Trophoblast cell (in vitro differentiated cells and primary cell): ENCODE results near the gene CNIH1.

ENCODE experiments used
- DNase-seq, 2 donors: peaks; one replicate each; pipeline ENCODE4 v3.0.0-alpha.2; 2016
- H2AFZ ChIP-seq: 2 replicates; pipeline ENCODE4 v1.6.1; 2013; ENCODE audit warnings: low read length, moderate library complexity, mild to moderate bottlenecking; ENCODE audit not compliant: insufficient read depth, poor library complexity
- H2AK5ac ChIP-seq: 2 replicates; pipeline ENCODE4 v1.6.1; 2013; ENCODE audit warnings: mild to moderate bottlenecking, low read length
- H2BK120ac ChIP-seq: 2 replicates; pipeline ENCODE4 v1.6.1; 2013; ENCODE audit warnings: low read length, mild to moderate bottlenecking, moderate library complexity; ENCODE audit not compliant: insufficient read depth, poor library complexity
- H2BK12ac ChIP-seq: 2 replicates; pipeline ENCODE4 v1.6.1; 2013; ENCODE audit warnings: mild to moderate bottlenecking, low read length, moderate library complexity
- H2BK5ac ChIP-seq: 2 replicates; pipeline ENCODE4 v1.6.1; 2013; ENCODE audit warnings: low read length, low read depth, moderate library complexity, mild to moderate bottlenecking; ENCODE audit not compliant: poor library complexity
- H3K14ac ChIP-seq: 2 replicates; pipeline ENCODE4 v1.6.1; 2013; ENCODE audit warnings: mild to moderate bottlenecking, low read length
- H3K18ac ChIP-seq: 2 replicates; pipeline ENCODE4 v1.6.1; 2013; ENCODE audit warnings: mild to moderate bottlenecking, low read length
- H3K23ac ChIP-seq: 2 replicates; pipeline ENCODE4 v1.6.1; 2013; ENCODE audit warnings: low read length
- H3K27ac ChIP-seq: 2 replicates; pipeline ENCODE4 v1.5.1; 2013; ENCODE audit warnings: low read depth, mild to moderate bottlenecking, inconsistent platforms, low read length, moderate library complexity
- H3K27me3 ChIP-seq: 2 replicates; pipeline ENCODE4 v1.6.1; 2013; ENCODE audit warnings: inconsistent platforms, mild to moderate bottlenecking, low read length, moderate library complexity; ENCODE audit not compliant: insufficient read depth
- H3K36me3 ChIP-seq, 2 experiments: 1 replicate in 1 of 2; 2 replicates in 1 of 2; pipeline ENCODE4 v1.6.1; 2013; ENCODE audit warnings: low read length in 2 of 2, mild to moderate bottlenecking in 2 of 2, moderate library complexity in 1 of 2; ENCODE audit not compliant: insufficient read depth in 2 of 2, control insufficient read depth in 1 of 2
- H3K4ac ChIP-seq: 2 replicates; pipeline ENCODE4 v1.6.1; 2013; ENCODE audit warnings: low read depth, mild to moderate bottlenecking, low read length, moderate library complexity
- H3K4me1 ChIP-seq, 2 experiments: 1 replicate in 1 of 2; 2 replicates in 1 of 2; pipeline ENCODE4 v1.6.1; 2013; ENCODE audit warnings: low read length in 2 of 2, mild to moderate bottlenecking in 2 of 2, moderate library complexity in 1 of 2; ENCODE audit not compliant: insufficient read depth in 2 of 2, control insufficient read depth in 1 of 2
- H3K4me2 ChIP-seq: 2 replicates; pipeline ENCODE4 v1.6.1; 2013; ENCODE audit warnings: inconsistent platforms, mild to moderate bottlenecking, low read length, moderate library complexity
- H3K4me3 ChIP-seq: 2 replicates; pipeline ENCODE4 v1.5.1; 2013; ENCODE audit warnings: mild to moderate bottlenecking, low read depth, low read length, inconsistent platforms
- H3K79me1 ChIP-seq: one replicate; pipeline ENCODE4 v1.6.1; 2013; ENCODE audit warnings: low read length
- H3K79me2 ChIP-seq: 2 replicates; pipeline ENCODE4 v1.6.1; 2013; ENCODE audit warnings: low read length, mild to moderate bottlenecking; ENCODE audit not compliant: control insufficient read depth, insufficient read depth, poor library complexity
- H3K9ac ChIP-seq: 2 replicates; pipeline ENCODE4 v1.6.1; 2013; ENCODE audit warnings: mild to moderate bottlenecking, low read length
- H3K9me3 ChIP-seq: 2 replicates; pipeline ENCODE4 v1.6.1; 2013; ENCODE audit warnings: low read depth, mild to moderate bottlenecking, control low read depth, inconsistent platforms, low read length; ENCODE audit not compliant: insufficient read depth
- H4K12ac ChIP-seq: 2 replicates; pipeline ENCODE4 v1.6.1; 2013; ENCODE audit warnings: low read depth, mild to moderate bottlenecking, low read length, moderate library complexity
- H4K8ac ChIP-seq: 2 replicates; pipeline ENCODE4 v1.6.1; 2013; ENCODE audit warnings: low read depth, mild to moderate bottlenecking, low read length, moderate library complexity
- H4K91ac ChIP-seq: one replicate; pipeline ENCODE4 v1.6.1; 2013; ENCODE audit warnings: low read depth, mild to moderate bottlenecking, low read length, moderate library complexity
- WGBS: extraction: QIAGEN DNeasy Blood & Tissue Kit; methylation state at CpG from one replicate; pipeline ENCODE4 v1.1.7; 2013; ENCODE audit warnings: missing lambda C conversion rate; ENCODE audit not compliant: insufficient read length, insufficient coverage; ENCODE audit errors: extremely low coverage; 5-methylcytosine and 5-hydroxymethylcytosine counted together

Gene CNIH1

DNA sequence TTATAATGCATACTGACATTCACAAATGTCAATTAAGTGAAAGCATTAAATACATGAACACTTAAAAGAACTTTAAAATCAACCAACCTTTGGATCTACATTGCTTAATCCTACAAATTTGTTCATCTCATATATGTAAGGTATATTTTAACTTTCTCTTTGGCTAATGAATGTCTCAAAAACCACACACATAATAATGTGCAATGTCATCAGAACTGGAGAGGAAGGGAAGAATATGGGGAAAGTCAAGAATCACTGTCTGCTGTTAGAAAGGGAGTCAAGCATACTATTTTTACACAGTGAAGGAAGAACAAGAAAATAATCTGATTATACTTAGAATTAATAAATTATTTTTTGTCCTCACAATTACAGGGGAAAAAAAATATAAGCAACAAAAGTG lies 42.7 kb upstream of the CNIH1 start:
- Histone ChIP-seq H2AFZ (no peak overlapping the region), H3K4me2 (no peak overlapping the region), H3K4me1 (peaks cover 0 to 3% of the 10 kb centered on the region in 2 experiments), H2AK5ac (no peak overlapping the region), H2BK120ac (no peak overlapping the region), H3K27me3 (no peaks in the 10 kb centered on the region), H3K23ac (no peak overlapping the region), H3K14ac (no peak overlapping the region), H4K91ac (no peak overlapping the region), H2BK12ac (no peak overlapping the region), H3K18ac (no peak overlapping the region), H3K36me3 (peaks cover 0 to 1% of the 10 kb centered on the region in 2 experiments), H3K79me2 (peaks cover 5% of the 10 kb centered on the region), H3K9ac (no peak overlapping the region), H2BK5ac (no peak overlapping the region), H3K79me1 (peaks cover 9% of the 10 kb centered on the region), H3K27ac (no peak overlapping the region), H4K12ac (no peak overlapping the region), H3K4me3 (no peak overlapping the region), H3K4ac (no peak overlapping the region), H4K8ac (no peak overlapping the region), H3K9me3 (no peaks in the 10 kb centered on the region)
- no peak for DNase-seq

DNA sequence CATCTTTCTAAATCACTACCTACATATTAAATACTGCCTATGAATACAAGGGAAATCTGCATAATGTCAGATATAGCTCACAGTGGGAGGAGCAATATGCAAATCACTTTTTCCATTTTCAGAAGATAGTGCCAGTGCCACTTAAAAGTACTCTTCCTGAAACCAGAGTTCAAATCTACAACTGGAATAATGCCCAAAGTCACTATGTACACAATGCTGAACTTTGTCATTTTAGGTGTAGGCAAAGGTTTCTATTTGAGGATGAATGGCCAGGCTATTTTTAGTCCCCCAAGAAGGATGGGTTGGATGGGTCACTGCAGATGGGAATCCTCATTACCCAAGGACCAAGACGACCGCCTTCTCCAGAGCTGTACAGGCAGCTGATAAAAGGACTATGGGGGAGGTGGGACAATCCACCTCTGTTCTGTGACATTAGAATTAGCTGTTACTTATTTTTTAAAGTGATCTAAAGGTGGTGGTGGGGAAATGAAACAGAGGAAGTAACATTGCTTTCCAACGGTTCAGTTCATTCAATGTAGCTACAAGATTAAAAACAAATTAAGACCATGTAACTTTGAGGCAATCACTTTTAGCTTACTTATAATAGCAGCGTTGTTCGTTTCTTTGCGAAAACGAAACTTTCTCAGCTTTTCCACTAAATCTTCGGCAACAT lies 42.0 kb upstream of the CNIH1 start:
- H3K9ac ChIP-seq: no peak overlapping the region
- H3K79me1 ChIP-seq: peaks cover 3% of the 10 kb centered on the region
- no peak overlapping the region for H4K8ac ChIP-seq
- no peak overlapping the region for H3K23ac ChIP-seq
- H2AK5ac ChIP-seq: no peak overlapping the region
- WGBS: no CpG with 5 or more reads among the region's 8 CpGs
- no peak overlapping the region for H3K14ac ChIP-seq
- H4K12ac ChIP-seq: no peak overlapping the region
- no peak overlapping the region for H2BK12ac ChIP-seq
- no peak overlapping the region for H3K18ac ChIP-seq
- peaks cover 0 to 4% of the 10 kb centered on the region in 2 experiments for H3K36me3 ChIP-seq
- H3K4me3 ChIP-seq: no peak overlapping the region
- no peak overlapping the region for H3K4me2 ChIP-seq
- no peaks in the 10 kb centered on the region for H3K27me3 ChIP-seq
- no peak overlapping the region for H3K27ac ChIP-seq
- no peak for DNase-seq
- no peaks in the 10 kb centered on the region for H3K9me3 ChIP-seq
- no peak overlapping the region for H3K4ac ChIP-seq
- no peak overlapping the region for H4K91ac ChIP-seq
- peaks cover under 1% of the 10 kb centered on the region for H3K79me2 ChIP-seq
- H2BK5ac ChIP-seq: no peak overlapping the region
- H2BK120ac ChIP-seq: no peak overlapping the region
- H3K4me1 ChIP-seq: peaks cover 0 to 3% of the 10 kb centered on the region in 2 experiments
- no peak overlapping the region for H2AFZ ChIP-seq

GRCh38 chr14:54481695-54482094 lies 40.5 kb upstream of the CNIH1 start:
- H3K27ac ChIP-seq: no peak overlapping the region
- no peak overlapping the region for H2AFZ ChIP-seq
- H4K91ac ChIP-seq: no peak overlapping the region
- H3K4me1 ChIP-seq: no peaks in the 10 kb centered on the region
- H2AK5ac ChIP-seq: no peak overlapping the region
- no peak overlapping the region for H2BK5ac ChIP-seq
- no peak overlapping the region for H4K8ac ChIP-seq
- H3K4me2 ChIP-seq: no peak overlapping the region
- no peaks in the 10 kb centered on the region for H3K9me3 ChIP-seq
- peaks cover 0 to 4% of the 10 kb centered on the region in 2 experiments for H3K36me3 ChIP-seq
- H4K12ac ChIP-seq: no peak overlapping the region
- H3K14ac ChIP-seq: no peak overlapping the region
- no peak overlapping the region for H3K9ac ChIP-seq
- H3K27me3 ChIP-seq: no peaks in the 10 kb centered on the region
- H3K4ac ChIP-seq: no peak overlapping the region
- H3K79me1 ChIP-seq: no peaks in the 10 kb centered on the region
- H2BK12ac ChIP-seq: no peak overlapping the region
- no peak overlapping the region for H3K4me3 ChIP-seq
- H2BK120ac ChIP-seq: no peak overlapping the region
- WGBS: no CpG with 5 or more reads among the region's 2 CpGs
- H3K79me2 ChIP-seq: no peaks in the 10 kb centered on the region
- no peak overlapping the region for H3K23ac ChIP-seq
- peak in 1 of 2 donors; percentile 20 for DNase-seq
- H3K18ac ChIP-seq: no peak overlapping the region

DNA sequence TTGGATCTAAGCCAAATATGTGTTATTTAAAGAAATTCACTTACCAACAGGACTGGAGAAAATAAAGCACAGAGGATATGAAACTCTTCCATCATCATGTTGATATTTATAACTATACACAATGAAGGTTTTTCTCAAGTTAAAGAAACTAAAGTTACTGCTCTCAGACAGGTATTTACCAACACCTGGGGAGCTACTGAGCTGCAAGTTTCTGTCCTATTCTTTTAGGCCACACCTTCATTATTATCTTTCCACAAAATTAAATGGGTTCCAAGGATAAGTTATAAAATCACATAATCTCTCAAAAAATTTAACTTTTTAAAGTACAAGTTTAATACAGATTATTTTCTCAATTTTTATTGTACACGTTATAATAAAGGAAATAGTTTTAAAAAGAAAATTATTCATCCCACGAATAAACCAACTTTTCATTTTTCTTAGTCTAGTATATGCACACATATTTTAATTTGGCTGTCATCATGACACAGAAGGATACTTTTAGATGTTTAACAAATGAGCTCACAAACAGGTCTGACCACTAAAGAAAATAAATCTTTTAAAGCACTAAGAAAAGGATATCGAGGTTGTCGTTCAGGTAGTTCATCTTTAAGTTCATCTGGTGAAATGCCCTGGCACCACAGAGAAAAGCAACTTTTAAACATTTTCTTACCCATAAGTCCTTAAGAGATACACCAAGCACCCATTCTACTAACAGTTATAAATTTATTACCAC lies 39.8 kb upstream of the CNIH1 start:
- no peak overlapping the region for H3K4ac ChIP-seq
- no peak overlapping the region for H2BK120ac ChIP-seq
- peaks cover 0 to 4% of the 10 kb centered on the region in 2 experiments for H3K36me3 ChIP-seq
- H4K91ac ChIP-seq: no peak overlapping the region
- H3K4me1 ChIP-seq: no peaks in the 10 kb centered on the region
- no peak overlapping the region for H3K23ac ChIP-seq
- no peak overlapping the region for H3K27ac ChIP-seq
- no peak overlapping the region for H2AK5ac ChIP-seq
- no peak overlapping the region for H3K4me2 ChIP-seq
- H2AFZ ChIP-seq: no peak overlapping the region
- DNase-seq: peak; percentile 4 to 81
- H3K9me3 ChIP-seq: no peaks in the 10 kb centered on the region
- no peak overlapping the region for H3K14ac ChIP-seq
- no peak overlapping the region for H2BK12ac ChIP-seq
- no peaks in the 10 kb centered on the region for H3K27me3 ChIP-seq
- H3K79me1 ChIP-seq: no peaks in the 10 kb centered on the region
- no peak overlapping the region for H4K8ac ChIP-seq
- no peak overlapping the region for H3K18ac ChIP-seq
- H3K9ac ChIP-seq: no peak overlapping the region
- no peak overlapping the region for H3K4me3 ChIP-seq
- no CpG with 5 or more reads among the region's 4 CpGs for WGBS
- no peak overlapping the region for H4K12ac ChIP-seq
- no peak overlapping the region for H2BK5ac ChIP-seq
- no peaks in the 10 kb centered on the region for H3K79me2 ChIP-seq
